Astrocyte of the spinal cord (primary cell): ENCODE results near the gene SERGEF.
A peak's percentile ranks its signal among the peaks of the same experiment; 100 is the strongest.

Experiments
- DNase-seq: peaks from one replicate; pipeline ENCODE4 v3.0.0; 2011; ENCODE audit warnings: low read depth, low spot score
- H3K4me3 ChIP-seq: 2 replicates; pipeline ENCODE4 v1.5.1; 2011; ENCODE audit warnings: low read depth, mild to moderate bottlenecking, low read length, moderate library complexity
- in situ Hi-C: cut with HindIII; loops from 2 replicates; pipeline ENCODE4 v1.10.0; 2017; ENCODE audit warnings: low sequenced_read_pairs
- TF ChIP-seq, protein P1 (sequence below): IDR thresholded peaks from 2 replicates; pipeline ENCODE4 v1.5.1; 2012; ENCODE audit warnings: low read depth, mild to moderate bottlenecking, low read length, inconsistent platforms

Gene SERGEF

DNA sequence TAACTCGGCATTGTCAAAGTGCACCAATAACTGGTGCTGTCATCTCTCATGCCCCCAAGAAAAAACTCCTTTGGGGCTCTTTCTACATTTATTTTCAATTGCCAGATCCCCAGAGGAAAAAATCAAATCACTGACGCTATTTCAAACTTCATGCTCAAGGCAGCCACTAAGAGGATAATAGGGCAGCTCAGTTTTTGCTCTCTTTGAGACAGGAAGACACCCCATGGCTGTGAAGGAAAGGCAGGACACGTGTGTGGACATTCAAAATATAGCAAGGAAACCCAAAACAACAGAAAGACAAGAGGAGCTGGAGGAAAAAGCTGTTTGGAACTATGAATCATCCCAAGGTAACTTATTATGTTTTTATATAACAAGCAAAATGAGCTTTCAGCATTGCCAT lies 83.7 kb downstream of the SERGEF start:
- peak; percentile 28 for DNase-seq
- in situ Hi-C loops: no loop called here
- H3K4me3 ChIP-seq: no peak overlapping the region
- TF ChIP-seq, protein P1, sequence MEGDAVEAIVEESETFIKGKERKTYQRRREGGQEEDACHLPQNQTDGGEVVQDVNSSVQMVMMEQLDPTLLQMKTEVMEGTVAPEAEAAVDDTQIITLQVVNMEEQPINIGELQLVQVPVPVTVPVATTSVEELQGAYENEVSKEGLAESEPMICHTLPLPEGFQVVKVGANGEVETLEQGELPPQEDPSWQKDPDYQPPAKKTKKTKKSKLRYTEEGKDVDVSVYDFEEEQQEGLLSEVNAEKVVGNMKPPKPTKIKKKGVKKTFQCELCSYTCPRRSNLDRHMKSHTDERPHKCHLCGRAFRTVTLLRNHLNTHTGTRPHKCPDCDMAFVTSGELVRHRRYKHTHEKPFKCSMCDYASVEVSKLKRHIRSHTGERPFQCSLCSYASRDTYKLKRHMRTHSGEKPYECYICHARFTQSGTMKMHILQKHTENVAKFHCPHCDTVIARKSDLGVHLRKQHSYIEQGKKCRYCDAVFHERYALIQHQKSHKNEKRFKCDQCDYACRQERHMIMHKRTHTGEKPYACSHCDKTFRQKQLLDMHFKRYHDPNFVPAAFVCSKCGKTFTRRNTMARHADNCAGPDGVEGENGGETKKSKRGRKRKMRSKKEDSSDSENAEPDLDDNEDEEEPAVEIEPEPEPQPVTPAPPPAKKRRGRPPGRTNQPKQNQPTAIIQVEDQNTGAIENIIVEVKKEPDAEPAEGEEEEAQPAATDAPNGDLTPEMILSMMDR: no peak

DNA sequence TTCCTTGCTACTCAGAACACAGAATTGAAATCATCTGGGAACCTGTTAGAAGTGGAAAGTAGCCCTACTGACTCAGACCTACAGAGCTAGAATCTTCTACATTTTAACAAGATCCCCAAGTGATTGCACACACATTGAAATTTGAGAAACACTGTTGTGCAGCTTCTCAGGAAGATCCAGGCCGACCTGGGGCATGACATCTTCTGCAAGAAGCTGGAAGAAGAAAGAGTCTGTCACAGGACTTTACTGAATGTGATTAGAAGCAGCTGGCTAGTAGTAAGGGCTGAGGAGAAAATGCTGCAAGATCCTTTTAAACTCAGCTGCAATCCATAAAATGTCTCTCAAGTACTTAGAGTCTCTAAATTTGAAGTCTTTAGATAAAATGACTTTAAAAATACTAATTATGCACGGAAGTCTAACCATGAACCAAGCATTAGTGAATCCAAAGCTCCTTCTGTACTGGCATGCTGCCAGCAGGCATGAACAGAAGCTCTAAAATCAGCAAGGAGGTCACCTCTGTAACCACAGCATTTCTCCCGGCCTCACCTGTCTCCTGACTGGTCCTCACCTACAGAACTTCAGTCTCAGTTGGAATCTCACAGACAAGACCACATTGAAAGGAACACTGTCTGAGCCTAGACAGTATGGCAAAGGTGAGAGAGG lies 85.0 kb downstream of the SERGEF start:
- H3K4me3 ChIP-seq: no peak overlapping the region
- DNase-seq: peak; percentile 22
- in situ Hi-C loops: no loop called here
- TF ChIP-seq, protein P1: no peak

DNA sequence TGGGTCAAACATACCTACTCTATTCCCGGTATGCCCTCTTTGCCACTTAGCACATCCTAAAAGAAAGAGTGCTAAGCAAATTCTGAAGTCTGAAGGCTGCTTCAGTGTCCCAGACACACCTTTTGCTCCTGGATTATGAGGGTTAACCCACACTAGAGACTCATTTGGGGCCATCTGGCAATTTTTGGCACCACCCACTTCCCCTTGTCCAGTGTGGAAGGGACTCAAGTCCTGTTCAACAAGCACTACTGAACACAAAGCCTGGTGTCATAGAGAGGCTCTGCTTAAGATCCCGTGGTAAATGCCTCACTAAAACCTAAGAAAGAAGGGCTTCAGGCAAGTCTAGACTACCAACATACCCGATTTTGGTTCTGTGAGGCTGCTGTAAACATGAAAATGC lies 85.8 kb downstream of the SERGEF start:
- DNase-seq: no peak
- TF ChIP-seq, protein P1: no peak
- in situ Hi-C loops: no loop called here
- no peak overlapping the region for H3K4me3 ChIP-seq

DNA sequence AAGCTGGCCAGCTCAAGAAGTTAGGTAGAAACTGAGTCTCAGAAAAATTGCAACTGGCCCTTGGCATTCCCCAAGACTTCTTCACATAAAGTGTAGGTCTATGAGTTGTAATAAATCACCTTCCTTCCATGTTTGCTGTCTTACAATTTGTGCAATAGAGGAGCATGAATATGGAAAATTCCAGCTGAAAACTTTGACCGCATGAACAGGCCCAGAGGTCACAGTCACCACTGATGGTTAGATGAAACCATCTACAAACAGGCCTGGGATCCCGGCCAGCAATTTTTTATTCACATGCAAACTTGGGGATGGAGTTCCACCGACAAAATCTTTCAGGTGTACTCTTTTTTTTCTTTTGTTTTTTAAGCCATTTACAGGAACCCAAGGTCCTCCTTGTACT lies 88.1 kb downstream of the SERGEF start:
- H3K4me3 ChIP-seq: no peak overlapping the region
- TF ChIP-seq, protein P1: no peak
- no peak for DNase-seq
- in situ Hi-C loops: no loop called here

DNA sequence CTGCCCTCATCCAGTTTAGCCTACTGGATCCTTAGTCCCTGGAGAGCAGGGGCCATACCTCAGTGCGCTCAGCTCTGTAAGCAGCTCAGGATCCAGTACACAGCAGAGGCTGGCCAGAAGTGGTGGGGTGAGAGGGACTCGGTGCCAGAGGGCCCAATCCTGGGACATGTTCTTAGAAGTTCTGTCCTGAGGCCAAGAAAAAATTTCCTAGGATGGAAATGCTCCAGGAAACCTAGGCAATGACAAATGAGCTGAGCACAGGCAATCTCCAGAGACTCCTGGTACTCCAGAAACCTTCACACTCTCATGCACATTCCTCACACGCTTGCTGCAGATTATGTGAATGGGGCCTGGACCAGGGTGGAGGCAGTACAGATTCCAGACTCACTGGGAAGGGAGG lies 89.6 kb downstream of the SERGEF start:
- in situ Hi-C loops: no loop called here
- TF ChIP-seq, protein P1: no peak
- H3K4me3 ChIP-seq: no peak overlapping the region
- DNase-seq: no peak

DNA sequence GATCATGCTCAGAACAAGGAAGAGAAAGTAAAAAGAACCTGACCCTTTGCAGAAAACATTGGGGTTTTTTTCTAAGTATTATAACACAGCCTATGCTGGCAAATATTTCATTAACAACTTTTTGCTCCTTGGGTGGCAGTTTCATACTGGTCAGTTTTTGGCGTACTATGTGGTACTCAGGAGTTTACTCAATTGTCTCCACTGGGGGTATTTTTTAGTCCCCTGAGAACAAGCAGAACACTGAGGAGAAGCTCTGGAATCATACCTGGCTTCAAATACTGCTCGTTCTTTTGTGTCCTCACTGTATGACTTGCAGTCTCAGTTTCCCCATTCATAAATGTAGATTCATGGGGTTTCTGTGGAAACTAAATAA lies 90.4 kb downstream of the SERGEF start:
- DNase-seq: no peak
- H3K4me3 ChIP-seq: no peak overlapping the region
- TF ChIP-seq, protein P1: no peak
- in situ Hi-C loops: no loop called here
